Keratinocyte (primary cell): ENCODE data around the gene SLC44A1. TPM values are rescaled to one million over a fixed set of nuclear protein-coding genes. Genes with fewer than 3 reads are reported as not detected.

Experiments
- DNase-seq: peaks from one replicate; pipeline ENCODE4 v3.0.0-alpha.2; 2011; ENCODE audit warnings: low read depth, missing footprints, low spot score
- FAIRE-seq: peaks from 2 replicates; lab custom pipeline; 2011; peaks lifted over from hg19 to GRCh38; lab: Jason Lieb, UNC
- H2AFZ ChIP-seq: 2 replicates; pipeline ENCODE4 v1.6.0; 2012; ENCODE audit warnings: low read length, control low read depth, inconsistent platforms; ENCODE audit not compliant: control insufficient read depth
- H3K27ac ChIP-seq: 2 replicates; pipeline ENCODE4 v1.5.1; 2011; ENCODE audit warnings: low read length; ENCODE audit not compliant: control insufficient read depth, insufficient read depth
- H3K27me3 ChIP-seq: 3 replicates; pipeline ENCODE4 v1.6.0; 2011; ENCODE audit warnings: low read length; ENCODE audit not compliant: control insufficient read depth, insufficient read depth; ENCODE audit errors: extremely low read depth
- H3K36me3 ChIP-seq, 2 experiments: 2 replicates in 1 of 2; 3 replicates in 1 of 2; pipeline ENCODE4 v1.5.1; 2011; ENCODE audit warnings: low read length in 2 of 2, mild to moderate bottlenecking in 1 of 2; ENCODE audit not compliant: control insufficient read depth in 2 of 2, insufficient read depth in 2 of 2; ENCODE audit errors: extremely low read depth in 1 of 2
- H3K4me1 ChIP-seq: 3 replicates; pipeline ENCODE4 v1.5.1; 2011; ENCODE audit warnings: low read length; ENCODE audit not compliant: control insufficient read depth, insufficient read depth; ENCODE audit errors: extremely low read depth
- H3K4me2 ChIP-seq: 3 replicates; pipeline ENCODE4 v1.6.0; 2011; ENCODE audit warnings: low read depth, low read length; ENCODE audit not compliant: control insufficient read depth, insufficient read depth; ENCODE audit errors: extremely low read depth
- H3K4me3 ChIP-seq, 3 experiments: fragments of 200-600 bp in 1 of 3; sonication (generic) in 1 of 3; 2 replicates in 2 of 3; 3 replicates in 1 of 3; pipeline ENCODE4 v1.5.1; 2011 to 2016; ENCODE audit warnings: low read length in 3 of 3, mild to moderate bottlenecking in 3 of 3, control low read depth in 2 of 3, inconsistent platforms in 1 of 3, low read depth in 1 of 3, mixed read lengths in 1 of 3, mixed run types in 1 of 3, moderate library complexity in 1 of 3; ENCODE audit not compliant: control insufficient read depth in 2 of 3, insufficient read depth in 2 of 3; ENCODE audit errors: extremely low read depth in 1 of 3
- H3K79me2 ChIP-seq: 2 replicates; pipeline ENCODE4 v1.6.0; 2012; ENCODE audit warnings: low read length; ENCODE audit not compliant: control insufficient read depth, insufficient read depth
- H3K9ac ChIP-seq: 3 replicates; pipeline ENCODE4 v1.6.0; 2011; ENCODE audit warnings: low read length; ENCODE audit not compliant: control insufficient read depth, insufficient read depth; ENCODE audit errors: extremely low read depth
- H3K9me1 ChIP-seq: 3 replicates; pipeline ENCODE4 v1.6.0; 2011; ENCODE audit warnings: low read length; ENCODE audit not compliant: control insufficient read depth, insufficient read depth; ENCODE audit errors: extremely low read depth
- H3K9me3 ChIP-seq: 2 replicates; pipeline ENCODE4 v1.5.1; 2012; ENCODE audit warnings: low read depth, low read length; ENCODE audit not compliant: control insufficient read depth
- H4K20me1 ChIP-seq: 3 replicates; pipeline ENCODE4 v1.6.0; 2011; ENCODE audit warnings: low read length; ENCODE audit not compliant: control insufficient read depth, insufficient read depth; ENCODE audit errors: extremely low read depth
- EZH2 ChIP-seq: IDR thresholded peaks from one replicate; pipeline ENCODE4 v1.6.1; 2012; ENCODE audit warnings: inconsistent platforms, mild to moderate bottlenecking, low read length, moderate library complexity
- dilution Hi-C: fragments of 300-500 bp; cut with MboI; formaldehyde crosslinking; loops from one replicate; pipeline ENCODE4 v1.7.0; 2020; ENCODE audit warnings: low sequenced_read_pairs; ENCODE audit not compliant: extremely low pct_ligation_motif_present
- polyA plus RNA-seq, 5 experiments: library from polyadenylated mRNA; depleted of rRNA in 3 of 5; stranded (reverse) in 3 of 5; stranded (forward) in 1 of 5; unstranded in 1 of 5; fragments of >200 nt; gene quantifications; 1 replicate in 1 of 5; 2 replicates in 3 of 5; 3 replicates in 1 of 5; pipeline versions ENCODE4 v1.2.1 to v1.2.3, GENCODE V29; 2011 to 2012; ENCODE audit warnings: missing spikeins in 2 of 5, low read depth in 1 of 5, low replicate concordance in 1 of 5
- TF ChIP-seq, protein P1 (sequence below), 3 experiments: IDR thresholded peaks in 1 of 3; conservative IDR thresholded peaks in 1 of 3; optimal IDR thresholded peaks in 1 of 3; 2 replicates in 2 of 3; 3 replicates in 1 of 3; pipeline versions ENCODE3 to v1.5.1; 2011; ENCODE audit warnings: low read length in 3 of 3, mild to moderate bottlenecking in 3 of 3, moderate library complexity in 2 of 3, control low read depth in 1 of 3, inconsistent platforms in 1 of 3; ENCODE audit not compliant: insufficient read depth in 2 of 3; ENCODE audit errors: extremely low read depth in 1 of 3

The SLC44A1 gene
- polyA plus RNA-seq, 1 donor (not counting 4 experiments of a cell fraction or from before 2014, with no cell fraction given), result 22.9 TPM

DNA sequence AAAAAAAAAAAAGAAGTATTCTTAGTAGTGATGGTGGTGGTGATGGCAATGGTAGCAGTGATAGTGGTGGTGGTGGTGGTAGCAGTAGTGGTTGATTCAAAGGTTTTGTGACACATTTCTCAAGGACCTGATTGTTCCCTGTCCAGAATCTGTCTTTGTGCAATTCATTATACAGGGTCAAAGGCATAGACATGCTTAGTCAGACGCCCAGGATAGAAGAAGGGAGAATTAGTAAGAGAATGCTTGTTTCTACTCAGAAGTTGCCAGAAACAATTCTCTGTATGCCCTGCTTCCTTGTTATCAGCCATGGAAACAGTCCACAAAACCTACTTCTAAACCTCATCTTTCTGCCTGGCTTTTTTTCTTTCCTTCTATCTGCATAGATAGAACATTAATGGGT lies 89.4 kb downstream of the SLC44A1 start:
- Histone ChIP-seq H3K4me2 (no peak overlapping the region), H3K9me3 (no peaks in the 10 kb centered on the region), H3K79me2 (no peaks in the 10 kb centered on the region), H3K4me1 (peaks cover 5% of the 10 kb centered on the region), H3K9ac (no peak overlapping the region), H3K36me3 (peaks cover 3 to 6% of the 10 kb centered on the region in 2 experiments), H2AFZ (no peak overlapping the region), H3K27me3 (no peaks in the 10 kb centered on the region), H4K20me1 (no peaks in the 10 kb centered on the region), H3K27ac (no peak overlapping the region), H3K4me3 (no peak overlapping the region), H3K9me1 (no peaks in the 10 kb centered on the region)
- FAIRE-seq (no peak), DNase-seq (no peak)
- no peak for TF ChIP-seq EZH2
- TF ChIP-seq, protein P1, sequence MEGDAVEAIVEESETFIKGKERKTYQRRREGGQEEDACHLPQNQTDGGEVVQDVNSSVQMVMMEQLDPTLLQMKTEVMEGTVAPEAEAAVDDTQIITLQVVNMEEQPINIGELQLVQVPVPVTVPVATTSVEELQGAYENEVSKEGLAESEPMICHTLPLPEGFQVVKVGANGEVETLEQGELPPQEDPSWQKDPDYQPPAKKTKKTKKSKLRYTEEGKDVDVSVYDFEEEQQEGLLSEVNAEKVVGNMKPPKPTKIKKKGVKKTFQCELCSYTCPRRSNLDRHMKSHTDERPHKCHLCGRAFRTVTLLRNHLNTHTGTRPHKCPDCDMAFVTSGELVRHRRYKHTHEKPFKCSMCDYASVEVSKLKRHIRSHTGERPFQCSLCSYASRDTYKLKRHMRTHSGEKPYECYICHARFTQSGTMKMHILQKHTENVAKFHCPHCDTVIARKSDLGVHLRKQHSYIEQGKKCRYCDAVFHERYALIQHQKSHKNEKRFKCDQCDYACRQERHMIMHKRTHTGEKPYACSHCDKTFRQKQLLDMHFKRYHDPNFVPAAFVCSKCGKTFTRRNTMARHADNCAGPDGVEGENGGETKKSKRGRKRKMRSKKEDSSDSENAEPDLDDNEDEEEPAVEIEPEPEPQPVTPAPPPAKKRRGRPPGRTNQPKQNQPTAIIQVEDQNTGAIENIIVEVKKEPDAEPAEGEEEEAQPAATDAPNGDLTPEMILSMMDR (optimal IDR thresholded peaks at IDR 0.05 in 1 of 3, IDR thresholded peaks at IDR 0.05 in 1 of 3, conservative IDR thresholded peaks at IDR 0.05 in 1 of 3; ENCODE audit: extremely low read depth in 1 of 3, insufficient read depth in 2 of 3, low read length in 3 of 3), result no peak
- dilution Hi-C loops, result no loop called here

DNA sequence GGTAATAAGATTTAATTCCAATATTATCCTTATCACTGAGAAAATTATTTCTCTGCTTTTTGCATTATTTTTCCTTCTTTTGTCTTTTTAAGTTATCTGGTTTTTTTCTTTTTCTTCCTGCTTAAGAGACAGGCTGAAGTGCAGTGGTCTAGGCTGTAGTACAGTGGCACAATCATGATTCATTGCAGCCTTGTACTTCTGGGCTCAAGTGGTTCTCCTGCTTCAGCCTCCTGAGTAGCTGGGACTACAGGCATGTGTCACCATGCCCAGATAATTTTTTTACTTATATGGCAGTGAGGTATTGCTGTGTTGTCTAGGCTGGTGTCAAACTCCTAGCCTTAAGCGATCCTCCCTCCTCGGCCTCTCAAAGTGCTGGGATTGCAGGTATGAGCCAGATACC lies 93.9 kb downstream of the SLC44A1 start:
- no peaks in the 10 kb centered on the region for H3K27me3 ChIP-seq
- peaks cover 3 to 6% of the 10 kb centered on the region in 2 experiments for H3K36me3 ChIP-seq
- H3K79me2 ChIP-seq, result no peaks in the 10 kb centered on the region
- H3K9me1 ChIP-seq, result no peaks in the 10 kb centered on the region
- FAIRE-seq, result no peak
- H3K4me1 ChIP-seq, result no peaks in the 10 kb centered on the region
- no peak for DNase-seq
- no peaks in the 10 kb centered on the region for H3K9me3 ChIP-seq
- no peak overlapping the region for H2AFZ ChIP-seq
- dilution Hi-C loops, result no loop called here
- H3K4me3 ChIP-seq, result no peak overlapping the region
- no peaks in the 10 kb centered on the region for H4K20me1 ChIP-seq
- no peak overlapping the region for H3K9ac ChIP-seq
- H3K4me2 ChIP-seq, result no peak overlapping the region
- TF ChIP-seq, protein P1 (optimal IDR thresholded peaks at IDR 0.05 in 1 of 3, IDR thresholded peaks at IDR 0.05 in 1 of 3, conservative IDR thresholded peaks at IDR 0.05 in 1 of 3; ENCODE audit: extremely low read depth in 1 of 3, insufficient read depth in 2 of 3, low read length in 3 of 3), result no peak
- no peak for TF ChIP-seq EZH2
- H3K27ac ChIP-seq, result no peak overlapping the region
